ENCODE data around the gene KLHL28.

KLHL28 gene

GRCh38 chr14:44979740-44980356 lies 18.1 kb upstream of the KLHL28 start:
- Histone ChIP-seq H3K27me3 (ENCODE audit: control insufficient read depth in 5 of 5, insufficient read depth in 4 of 5, low read length in 5 of 5) (no peaks in the 10 kb centered on the region), H3K9me3 (ENCODE audit: control insufficient read depth in 5 of 5, low read length in 5 of 5) (no peaks in the 10 kb centered on the region), H3K36me3 (ENCODE audit: control insufficient read depth in 5 of 5, insufficient read depth in 5 of 5, low read length in 5 of 5) (no peaks in the 10 kb centered on the region), H3K4me3 (ENCODE audit: low read depth in 1 of 5, low read length in 5 of 5) (no peak overlapping the region), H3K27ac (ENCODE audit: low read depth, low read length) (no peak overlapping the region), H3K4me1 (ENCODE audit: control insufficient read depth in 5 of 5, insufficient read depth in 5 of 5, low read length in 5 of 5) (peaks cover 0 to 5% (median 0%) of the 10 kb centered on the region in 5 donors), H3K9ac (ENCODE audit: low read length in 5 of 5) (no peak overlapping the region)

- Histone ChIP-seq H3K27me3 (ENCODE audit: control insufficient read depth in 5 of 5, insufficient read depth in 4 of 5, low read length in 5 of 5) (no peaks in the 10 kb centered on the region), H3K9ac (ENCODE audit: low read length in 5 of 5) (no peak overlapping the region), H3K27ac (ENCODE audit: low read depth, low read length) (no peak overlapping the region), H3K36me3 (ENCODE audit: control insufficient read depth in 5 of 5, insufficient read depth in 5 of 5, low read length in 5 of 5) (no peaks in the 10 kb centered on the region), H3K4me3 (ENCODE audit: low read depth in 1 of 5, low read length in 5 of 5) (no peak overlapping the region), H3K9me3 (ENCODE audit: control insufficient read depth in 5 of 5, low read length in 5 of 5) (no peaks in the 10 kb centered on the region), H3K4me1 (ENCODE audit: control insufficient read depth in 5 of 5, insufficient read depth in 5 of 5, low read length in 5 of 5) (peaks cover 0 to 5% (median 0%) of the 10 kb centered on the region in 5 donors)
Measured at GRCh38 chr14:44979273-44979672, 17.5 kb upstream of the KLHL28 start.

GRCh38 chr14:44971459-44971858 lies 9.7 kb upstream of the KLHL28 start:
- Histone ChIP-seq H3K4me1 (ENCODE audit: control insufficient read depth in 5 of 5, insufficient read depth in 5 of 5, low read length in 5 of 5) (peaks cover 0 to 20% (median 17%) of the 10 kb centered on the region in 5 donors), H3K4me3 (ENCODE audit: low read depth in 1 of 5, low read length in 5 of 5) (no peak overlapping the region), H3K9me3 (ENCODE audit: control insufficient read depth in 5 of 5, low read length in 5 of 5) (peaks cover 0 to 9% (median 5%) of the 10 kb centered on the region in 5 donors), H3K27ac (ENCODE audit: low read depth, low read length) (no peak overlapping the region), H3K9ac (ENCODE audit: low read length in 5 of 5) (no peak overlapping the region), H3K27me3 (ENCODE audit: control insufficient read depth in 5 of 5, insufficient read depth in 4 of 5, low read length in 5 of 5) (no peaks in the 10 kb centered on the region), H3K36me3 (ENCODE audit: control insufficient read depth in 5 of 5, insufficient read depth in 5 of 5, low read length in 5 of 5) (peaks cover 0 to 7% (median 0%) of the 10 kb centered on the region in 5 donors)

- Histone ChIP-seq H3K36me3 (ENCODE audit: control insufficient read depth in 5 of 5, insufficient read depth in 5 of 5, low read length in 5 of 5) (peaks cover 0 to 7% (median 0%) of the 10 kb centered on the region in 5 donors), H3K27me3 (ENCODE audit: control insufficient read depth in 5 of 5, insufficient read depth in 4 of 5, low read length in 5 of 5) (no peaks in the 10 kb centered on the region), H3K27ac (ENCODE audit: low read depth, low read length) (no peak overlapping the region), H3K9me3 (ENCODE audit: control insufficient read depth in 5 of 5, low read length in 5 of 5) (peaks cover 0 to 9% (median 5%) of the 10 kb centered on the region in 5 donors), H3K9ac (ENCODE audit: low read length in 5 of 5) (no peak overlapping the region), H3K4me1 (ENCODE audit: control insufficient read depth in 5 of 5, insufficient read depth in 5 of 5, low read length in 5 of 5) (peaks cover 0 to 22% (median 20%) of the 10 kb centered on the region in 5 donors), H3K4me3 (ENCODE audit: low read depth in 1 of 5, low read length in 5 of 5) (no peak overlapping the region)
Measured at GRCh38 chr14:44970907-44971306, 9.2 kb upstream of the KLHL28 start.

GRCh38 chr14:44968714-44969113 lies 7.0 kb upstream of the KLHL28 start:
- H3K9me3 ChIP-seq (ENCODE audit: control insufficient read depth in 5 of 5, low read length in 5 of 5) = peaks cover 0 to 9% (median 5%) of the 10 kb centered on the region in 5 donors
- peaks cover 0 to 7% (median 0%) of the 10 kb centered on the region in 5 donors for H3K36me3 ChIP-seq (ENCODE audit: control insufficient read depth in 5 of 5, insufficient read depth in 5 of 5, low read length in 5 of 5)
- H3K4me3 ChIP-seq (ENCODE audit: low read depth in 1 of 5, low read length in 5 of 5) = no peak overlapping the region
- H3K27me3 ChIP-seq (ENCODE audit: control insufficient read depth in 5 of 5, insufficient read depth in 4 of 5, low read length in 5 of 5) = no peaks in the 10 kb centered on the region
- no peak overlapping the region for H3K27ac ChIP-seq (ENCODE audit: low read depth, low read length)
- H3K9ac ChIP-seq (ENCODE audit: low read length in 5 of 5) = no peak overlapping the region
- H3K4me1 ChIP-seq (ENCODE audit: control insufficient read depth in 5 of 5, insufficient read depth in 5 of 5, low read length in 5 of 5) = peaks cover 2 to 44% (median 42%) of the 10 kb centered on the region in 5 donors

GRCh38 chr14:44966601-44967336 lies 5.0 kb upstream of the KLHL28 start:
- no peak overlapping the region for H3K27ac ChIP-seq (ENCODE audit: low read depth, low read length)
- H3K4me1 ChIP-seq (ENCODE audit: control insufficient read depth in 5 of 5, insufficient read depth in 5 of 5, low read length in 5 of 5) = peaks cover 2 to 58% (median 55%) of the 10 kb centered on the region in 5 donors
- peaks cover 0 to 7% (median 0%) of the 10 kb centered on the region in 5 donors for H3K36me3 ChIP-seq (ENCODE audit: control insufficient read depth in 5 of 5, insufficient read depth in 5 of 5, low read length in 5 of 5)
- H3K4me3 ChIP-seq (ENCODE audit: low read depth in 1 of 5, low read length in 5 of 5) = peak overlapping the region in 4 of 5 donors; percentile 22 to 59 (median 47)
- no peaks in the 10 kb centered on the region for H3K27me3 ChIP-seq (ENCODE audit: control insufficient read depth in 5 of 5, insufficient read depth in 4 of 5, low read length in 5 of 5)
- H3K9me3 ChIP-seq (ENCODE audit: control insufficient read depth in 5 of 5, low read length in 5 of 5) = peaks cover 0 to 9% (median 5%) of the 10 kb centered on the region in 5 donors
- H3K9ac ChIP-seq (ENCODE audit: low read length in 5 of 5) = no peak overlapping the region

- Histone ChIP-seq H3K9me3 (ENCODE audit: control insufficient read depth in 5 of 5, low read length in 5 of 5) (no peaks in the 10 kb centered on the region), H3K4me3 (ENCODE audit: low read depth in 1 of 5, low read length in 5 of 5) (peak overlapping the region; percentile 88 to 100 (median 98)), H3K4me1 (ENCODE audit: control insufficient read depth in 5 of 5, insufficient read depth in 5 of 5, low read length in 5 of 5) (peaks cover 4 to 74% (median 69%) of the 10 kb centered on the region in 5 donors), H3K36me3 (ENCODE audit: control insufficient read depth in 5 of 5, insufficient read depth in 5 of 5, low read length in 5 of 5) (no peaks in the 10 kb centered on the region), H3K27me3 (ENCODE audit: control insufficient read depth in 5 of 5, insufficient read depth in 4 of 5, low read length in 5 of 5) (no peaks in the 10 kb centered on the region), H3K9ac (ENCODE audit: low read length in 5 of 5) (peak overlapping the region; percentile 32 to 93 (median 82)), H3K27ac (ENCODE audit: low read depth, low read length) (no peak overlapping the region)
Measured at GRCh38 chr14:44963775-44964380, 2.1 kb upstream of the KLHL28 start.

GRCh38 chr14:44963044-44963528 lies 1.3 kb upstream of the KLHL28 start:
- Histone ChIP-seq H3K27me3 (ENCODE audit: control insufficient read depth in 5 of 5, insufficient read depth in 4 of 5, low read length in 5 of 5) (no peaks in the 10 kb centered on the region), H3K27ac (ENCODE audit: low read depth, low read length) (peak overlapping the region; percentile 78), H3K4me1 (ENCODE audit: control insufficient read depth in 5 of 5, insufficient read depth in 5 of 5, low read length in 5 of 5) (peaks cover 4 to 74% (median 66%) of the 10 kb centered on the region in 5 donors), H3K36me3 (ENCODE audit: control insufficient read depth in 5 of 5, insufficient read depth in 5 of 5, low read length in 5 of 5) (no peaks in the 10 kb centered on the region), H3K9me3 (ENCODE audit: control insufficient read depth in 5 of 5, low read length in 5 of 5) (no peaks in the 10 kb centered on the region), H3K9ac (ENCODE audit: low read length in 5 of 5) (peak overlapping the region; percentile 57 to 93 (median 82)), H3K4me3 (ENCODE audit: low read depth in 1 of 5, low read length in 5 of 5) (peak overlapping the region; percentile 88 to 100 (median 98))

GRCh38 chr14:44962334-44963043 lies 742 bp upstream of the KLHL28 start:
- Histone ChIP-seq H3K9ac (ENCODE audit: low read length in 5 of 5) (peak overlapping the region; percentile 33 to 93 (median 82)), H3K9me3 (ENCODE audit: control insufficient read depth in 5 of 5, low read length in 5 of 5) (no peaks in the 10 kb centered on the region), H3K27ac (ENCODE audit: low read depth, low read length) (peak overlapping the region; percentile 78), H3K27me3 (ENCODE audit: control insufficient read depth in 5 of 5, insufficient read depth in 4 of 5, low read length in 5 of 5) (no peaks in the 10 kb centered on the region), H3K4me3 (ENCODE audit: low read depth in 1 of 5, low read length in 5 of 5) (peak overlapping the region; percentile 88 to 100 (median 98)), H3K4me1 (ENCODE audit: control insufficient read depth in 5 of 5, insufficient read depth in 5 of 5, low read length in 5 of 5) (peaks cover 4 to 69% (median 61%) of the 10 kb centered on the region in 5 donors), H3K36me3 (ENCODE audit: control insufficient read depth in 5 of 5, insufficient read depth in 5 of 5, low read length in 5 of 5) (no peaks in the 10 kb centered on the region)

Data from subcutaneous abdominal adipose tissue (tissue), 5 donors.